ENCODE data around the gene FGD6. TPM values are rescaled to one million over a fixed set of nuclear protein-coding genes. Genes with fewer than 3 reads are reported as not detected.

FGD6 gene
- total RNA-seq, 1 experiment from 2014 or later: 14.3 TPM

- H2AFZ ChIP-seq (ENCODE audit: low read length): no peak overlapping the region
- DNase-seq (peak; percentile 87), ATAC-seq (peak; percentile 98)
- no peaks in the 10 kb centered on the region for H3K9me2 ChIP-seq (replicated peaks; ENCODE audit: low read length)
- H3K9ac ChIP-seq (ENCODE audit: low read length): 0 out of 2 replicates have a peak overlapping the region, but pooled peaks have one; percentile 4
- intact Hi-C loops (cut with micrococcal nuclease): no loop called here
- H3K9me3 ChIP-seq (ENCODE audit: low read length): no peaks in the 10 kb centered on the region
- H3K4me2 ChIP-seq (ENCODE audit: low read length): peak overlapping the region; percentile 45
- no peak for TF ChIP-seq EZH2 (IDR thresholded peaks at IDR 0.05; ENCODE audit: low read length, unreplicated experiment)
- TF ChIP-seq, protein P1, sequence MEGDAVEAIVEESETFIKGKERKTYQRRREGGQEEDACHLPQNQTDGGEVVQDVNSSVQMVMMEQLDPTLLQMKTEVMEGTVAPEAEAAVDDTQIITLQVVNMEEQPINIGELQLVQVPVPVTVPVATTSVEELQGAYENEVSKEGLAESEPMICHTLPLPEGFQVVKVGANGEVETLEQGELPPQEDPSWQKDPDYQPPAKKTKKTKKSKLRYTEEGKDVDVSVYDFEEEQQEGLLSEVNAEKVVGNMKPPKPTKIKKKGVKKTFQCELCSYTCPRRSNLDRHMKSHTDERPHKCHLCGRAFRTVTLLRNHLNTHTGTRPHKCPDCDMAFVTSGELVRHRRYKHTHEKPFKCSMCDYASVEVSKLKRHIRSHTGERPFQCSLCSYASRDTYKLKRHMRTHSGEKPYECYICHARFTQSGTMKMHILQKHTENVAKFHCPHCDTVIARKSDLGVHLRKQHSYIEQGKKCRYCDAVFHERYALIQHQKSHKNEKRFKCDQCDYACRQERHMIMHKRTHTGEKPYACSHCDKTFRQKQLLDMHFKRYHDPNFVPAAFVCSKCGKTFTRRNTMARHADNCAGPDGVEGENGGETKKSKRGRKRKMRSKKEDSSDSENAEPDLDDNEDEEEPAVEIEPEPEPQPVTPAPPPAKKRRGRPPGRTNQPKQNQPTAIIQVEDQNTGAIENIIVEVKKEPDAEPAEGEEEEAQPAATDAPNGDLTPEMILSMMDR (conservative IDR thresholded peaks at IDR 0.05; ENCODE audit: low read depth, low read length): no peak
- TF ChIP-seq EZH2phosphoT487 (IDR thresholded peaks at IDR 0.05; ENCODE audit: borderline replicate concordance, low read length): no peak
- peak overlapping the region; percentile 70 for H3K27ac ChIP-seq (ENCODE audit: low read length)
- H4K20me1 ChIP-seq (ENCODE audit: low read length): no peaks in the 10 kb centered on the region
- H3K4me3 ChIP-seq (ENCODE audit: low read length): no peak overlapping the region
- BruUV-seq (replicated peaks): TSS peak; percentile 10
- peaks cover 52% of the 10 kb centered on the region for H3K79me2 ChIP-seq (ENCODE audit: low read length)
- peaks cover 10% of the 10 kb centered on the region for H3F3A ChIP-seq (ENCODE audit: low read length, unreplicated experiment)
- no peaks in the 10 kb centered on the region for H3K27me3 ChIP-seq (ENCODE audit: low read length)
- ChIA-PET CTCF (no interaction called here), POLR2A (ENCODE audit: unreplicated experiment) (no interaction called here)
- H3K4me1 ChIP-seq (ENCODE audit: insufficient read depth, low read length): peaks cover 14% of the 10 kb centered on the region
- peaks cover 26% of the 10 kb centered on the region; the same call in 1 of the 2 replicates for H3K36me3 ChIP-seq (ENCODE audit: low read depth, low read length)
Measured at GRCh38 chr12:95066091-95066855, 151.0 kb downstream of the FGD6 start.

- Histone ChIP-seq H3K4me1 (ENCODE audit: insufficient read depth, low read length) (peaks cover 1% of the 10 kb centered on the region), H3K4me2 (ENCODE audit: low read length) (no peak overlapping the region), H3K27ac (ENCODE audit: low read length) (no peak overlapping the region), H2AFZ (ENCODE audit: low read length) (no peak overlapping the region), H3K9me3 (ENCODE audit: low read length) (no peaks in the 10 kb centered on the region), H3K9me2 (replicated peaks; ENCODE audit: low read length) (no peaks in the 10 kb centered on the region), H3K4me3 (ENCODE audit: low read length) (no peak overlapping the region), H3F3A (ENCODE audit: low read length, unreplicated experiment) (no peaks in the 10 kb centered on the region), H4K20me1 (ENCODE audit: low read length) (no peaks in the 10 kb centered on the region), H3K79me2 (ENCODE audit: low read length) (peaks cover 11% of the 10 kb centered on the region; the same call in 1 of the 2 replicates), H3K27me3 (ENCODE audit: low read length) (no peaks in the 10 kb centered on the region), H3K36me3 (ENCODE audit: low read depth, low read length) (peaks cover 51% of the 10 kb centered on the region), H3K9ac (ENCODE audit: low read length) (no peak overlapping the region)
- POLR2A ChIA-PET (ENCODE audit: unreplicated experiment): no interaction called here
- DNase-seq (no peak), ATAC-seq (no peak)
- BruUV-seq (replicated peaks): no TSS peak
- TF ChIP-seq, protein P1 (conservative IDR thresholded peaks at IDR 0.05; ENCODE audit: low read depth, low read length): no peak
- TF ChIP-seq EZH2phosphoT487 (IDR thresholded peaks at IDR 0.05; ENCODE audit: borderline replicate concordance, low read length) (no peak), EZH2 (IDR thresholded peaks at IDR 0.05; ENCODE audit: low read length, unreplicated experiment) (no peak)
- CTCF ChIA-PET: no interaction called here
- intact Hi-C loops (cut with micrococcal nuclease): no loop called here
Measured at GRCh38 chr12:95060951-95061350, 156.3 kb downstream of the FGD6 start.

- no peaks in the 10 kb centered on the region for H3K9me2 ChIP-seq (replicated peaks; ENCODE audit: low read length)
- TF ChIP-seq EZH2phosphoT487 (IDR thresholded peaks at IDR 0.05; ENCODE audit: borderline replicate concordance, low read length) (no peak), EZH2 (IDR thresholded peaks at IDR 0.05; ENCODE audit: low read length, unreplicated experiment) (no peak)
- TF ChIP-seq, protein P1 (conservative IDR thresholded peaks at IDR 0.05; ENCODE audit: low read depth, low read length): no peak
- H3K4me2 ChIP-seq (ENCODE audit: low read length): no peak overlapping the region
- H3K4me1 ChIP-seq (ENCODE audit: insufficient read depth, low read length): no peaks in the 10 kb centered on the region
- no peak overlapping the region for H2AFZ ChIP-seq (ENCODE audit: low read length)
- intact Hi-C loops (cut with micrococcal nuclease): no loop called here
- no peaks in the 10 kb centered on the region for H4K20me1 ChIP-seq (ENCODE audit: low read length)
- no peak overlapping the region for H3K9ac ChIP-seq (ENCODE audit: low read length)
- peaks cover 51% of the 10 kb centered on the region for H3K36me3 ChIP-seq (ENCODE audit: low read depth, low read length)
- H3K27ac ChIP-seq (ENCODE audit: low read length): no peak overlapping the region
- BruUV-seq (replicated peaks): no TSS peak
- ATAC-seq (no peak), DNase-seq (no peak)
- ChIA-PET POLR2A (ENCODE audit: unreplicated experiment) (no interaction called here), CTCF (interaction anchor here (0.8 kb wide), 1 partner anchor 274 kb away, joined by 12 read pairs; no protein-coding TSS in a partner anchor)
- H3K9me3 ChIP-seq (ENCODE audit: low read length): no peaks in the 10 kb centered on the region
- H3K27me3 ChIP-seq (ENCODE audit: low read length): no peaks in the 10 kb centered on the region
- H3K4me3 ChIP-seq (ENCODE audit: low read length): no peak overlapping the region
- H3K79me2 ChIP-seq (ENCODE audit: low read length): peaks cover 6% of the 10 kb centered on the region; the same call in 1 of the 2 replicates
- no peaks in the 10 kb centered on the region for H3F3A ChIP-seq (ENCODE audit: low read length, unreplicated experiment)
Measured at GRCh38 chr12:95059984-95060383, 157.3 kb downstream of the FGD6 start.
